ENCODE results near the gene MAP2K6. TPM values are rescaled to one million over a fixed set of nuclear protein-coding genes. Genes with fewer than 3 reads are reported as not detected.

The MAP2K6 gene
- total and polyA plus RNA-seq, 2 donors (not counting 3 experiments of a cell fraction or from before 2014, with no cell fraction given), result 5.9 to 13.9 TPM

- no peaks in the 10 kb centered on the region for H3K79me2 ChIP-seq (ENCODE audit: control insufficient read depth, insufficient read depth, low read length)
- no TSS peak for BruUV-seq (replicated peaks)
- H2AFZ ChIP-seq (ENCODE audit: low read depth, low read length), result no peak overlapping the region
- no peaks in the 10 kb centered on the region for H3K27me3 ChIP-seq (ENCODE audit: control insufficient read depth in 2 of 2, insufficient read depth in 2 of 2, low read length in 2 of 2)
- no peak for FAIRE-seq
- no peak overlapping the region for H3K4me3 ChIP-seq (replicated peaks in 1 of 3; ENCODE audit: insufficient read depth in 1 of 3, low read depth in 1 of 3, low read length in 3 of 3)
- CTCF ChIA-PET, result interaction anchor here (1.1 to 1.6 kb wide), 4 partner anchors 10 to 121 kb away, joined by 3 to 7 read pairs (median 4); partner anchors contain the start of gene MAP2K6
- peaks cover 14% of the 10 kb centered on the region for H3K4me1 ChIP-seq (ENCODE audit: control insufficient read depth, extremely low read depth, insufficient read depth, low read length)
- dilution Hi-C loops (cut with MboI; ENCODE audit: extremely low pct_ligation_motif_present, low sequenced_read_pairs) (no loop called here), intact Hi-C loops (cut with micrococcal nuclease) (loop anchor here (5.0 kb wide), 1 partner anchor 64 kb away; no protein-coding TSS in a partner anchor)
- TF ChIP-seq POLR2A (IDR thresholded peaks at IDR 0.05; ENCODE audit: low read depth, low read length) (no peak), JUN (IDR thresholded peaks at IDR 0.05; ENCODE audit: borderline replicate concordance, insufficient read depth, insufficient read length, low read depth) (no peak), CTCF (IDR thresholded peaks at IDR 0.05; ENCODE audit: extremely low read depth in 1 of 2, insufficient read depth in 1 of 2, low read depth in 1 of 2, low read length in 2 of 2) (no peak), POLR2AphosphoS5 (IDR thresholded peaks at IDR 0.05; ENCODE audit: insufficient read depth, low read depth, low read length) (no peak), GATA2 (IDR thresholded peaks at IDR 0.05; ENCODE audit: insufficient read depth, insufficient read length, low read depth, low read length) (no peak)
- no peaks in the 10 kb centered on the region for H4K20me1 ChIP-seq (replicated peaks; ENCODE audit: control insufficient read depth, extremely low read depth, insufficient read depth, low read length)
- POLR2A ChIA-PET, result no interaction called here
- no peaks in the 10 kb centered on the region for H3K9me3 ChIP-seq (replicated peaks; ENCODE audit: control insufficient read depth, insufficient read depth, low read length)
- no peak overlapping the region for H3K27ac ChIP-seq (ENCODE audit: insufficient read depth, low read depth, low read length)
- no peak overlapping the region for H3K4me2 ChIP-seq (ENCODE audit: insufficient read depth, low read length)
- H3K36me3 ChIP-seq (ENCODE audit: control insufficient read depth in 2 of 2, extremely low read depth in 1 of 2, insufficient read depth in 2 of 2, low read length in 2 of 2), result no peaks in the 10 kb centered on the region
- no peak overlapping the region for H3K9ac ChIP-seq (replicated peaks; ENCODE audit: extremely low read depth, insufficient read depth, low read length)
- DNase-seq (ENCODE audit: low read depth, low spot score), result no peak
- no peaks in the 10 kb centered on the region for H3K9me1 ChIP-seq (replicated peaks; ENCODE audit: control insufficient read depth, extremely low read depth, insufficient read depth, low read length)
These were observed 101.7 kb downstream of the MAP2K6 start for GRCh38 chr17:69516225-69516624.

- Histone ChIP-seq H3K9ac (replicated peaks; ENCODE audit: extremely low read depth, insufficient read depth, low read length) (no peak overlapping the region), H3K9me1 (replicated peaks; ENCODE audit: control insufficient read depth, extremely low read depth, insufficient read depth, low read length) (no peaks in the 10 kb centered on the region), H3K4me1 (ENCODE audit: control insufficient read depth, extremely low read depth, insufficient read depth, low read length) (peaks cover 14% of the 10 kb centered on the region), H2AFZ (ENCODE audit: low read depth, low read length) (no peak overlapping the region), H4K20me1 (replicated peaks; ENCODE audit: control insufficient read depth, extremely low read depth, insufficient read depth, low read length) (no peaks in the 10 kb centered on the region), H3K4me3 (replicated peaks in 1 of 3; ENCODE audit: insufficient read depth in 1 of 3, low read depth in 1 of 3, low read length in 3 of 3) (no peak overlapping the region), H3K9me3 (replicated peaks; ENCODE audit: control insufficient read depth, insufficient read depth, low read length) (no peaks in the 10 kb centered on the region), H3K27ac (ENCODE audit: insufficient read depth, low read depth, low read length) (no peak overlapping the region), H3K36me3 (ENCODE audit: control insufficient read depth in 2 of 2, extremely low read depth in 1 of 2, insufficient read depth in 2 of 2, low read length in 2 of 2) (no peaks in the 10 kb centered on the region), H3K27me3 (ENCODE audit: control insufficient read depth in 2 of 2, insufficient read depth in 2 of 2, low read length in 2 of 2) (no peaks in the 10 kb centered on the region), H3K4me2 (ENCODE audit: insufficient read depth, low read length) (no peak overlapping the region), H3K79me2 (ENCODE audit: control insufficient read depth, insufficient read depth, low read length) (no peaks in the 10 kb centered on the region)
- ChIA-PET POLR2A (interaction anchor here (0.6 kb wide), 1 partner anchor 15 kb away, joined by 4 read pairs; no protein-coding TSS in a partner anchor), CTCF (interaction anchor here (1.1 to 1.6 kb wide), 5 partner anchors 9 to 182 kb away, joined by 3 to 7 read pairs (median 3); partner anchors contain the start of gene MAP2K6)
- FAIRE-seq, result no peak
- intact Hi-C loops (cut with micrococcal nuclease), result loop anchor here (5.0 kb wide), 1 partner anchor 65 kb away; no protein-coding TSS in a partner anchor
- TF ChIP-seq EZH2 (IDR thresholded peaks at IDR 0.05; ENCODE audit: borderline replicate concordance, low read depth, low read length, severe bottlenecking), result no peak
- TF ChIP-seq POLR2AphosphoS5 (IDR thresholded peaks at IDR 0.05; ENCODE audit: insufficient read depth, low read depth, low read length), result no peak
- no peak for TF ChIP-seq CTCF (IDR thresholded peaks at IDR 0.05; ENCODE audit: extremely low read depth in 1 of 2, insufficient read depth in 1 of 2, low read depth in 1 of 2, low read length in 2 of 2)
- TF ChIP-seq GATA2 (IDR thresholded peaks at IDR 0.05; ENCODE audit: insufficient read depth, insufficient read length, low read depth, low read length), result no peak
- TF ChIP-seq JUN (IDR thresholded peaks at IDR 0.05; ENCODE audit: borderline replicate concordance, insufficient read depth, insufficient read length, low read depth), result no peak
- TF ChIP-seq POLR2A (IDR thresholded peaks at IDR 0.05; ENCODE audit: low read depth, low read length), result no peak
- TF ChIP-seq MAX (IDR thresholded peaks at IDR 0.05; ENCODE audit: insufficient read depth, insufficient read length), result no peak
- no peak for TF ChIP-seq MYC (IDR thresholded peaks at IDR 0.05; ENCODE audit: low read depth, low read length)
- TF ChIP-seq FOS (IDR thresholded peaks at IDR 0.05; ENCODE audit: borderline replicate concordance, insufficient read depth, low read length), result no peak
- DNase-seq (ENCODE audit: low read depth, low spot score), result no peak
- BruUV-seq (replicated peaks), result no TSS peak
- dilution Hi-C loops (cut with MboI; ENCODE audit: extremely low pct_ligation_motif_present, low sequenced_read_pairs), result no loop called here
These were observed 102.4 kb downstream of the MAP2K6 start for GRCh38 chr17:69516911-69517310.

Measured in endothelial cell of umbilical vein (primary cell).